Neutrophil (primary cell): ENCODE data around the gene RAPGEF6.

Experiments
- H3K27ac ChIP-seq: fragments of 200-600 bp; sonication (generic); 2 replicates; pipeline ENCODE4 v1.5.1; 2016; ENCODE audit warnings: mild to moderate bottlenecking, moderate library complexity
- H3K27me3 ChIP-seq: fragments of 200-600 bp; sonication (generic); 2 replicates; pipeline ENCODE4 v1.6.0; 2016; ENCODE audit warnings: mild to moderate bottlenecking
- H3K36me3 ChIP-seq: fragments of 200-600 bp; sonication (generic); 2 replicates; pipeline ENCODE4 v1.5.1; 2017
- H3K4me1 ChIP-seq, 2 experiments: fragments of 200-600 bp in 1 of 2; sonication (generic) in 1 of 2; 1 replicate in 1 of 2; 2 replicates in 1 of 2; pipeline versions ENCODE4 v1.5.1 to v1.6.1; 2013 to 2016; ENCODE audit warnings: low read depth in 1 of 2, low read length in 1 of 2, mild to moderate bottlenecking in 1 of 2, moderate library complexity in 1 of 2; ENCODE audit not compliant: control insufficient read depth in 1 of 2, insufficient read depth in 1 of 2
- H3K4me3 ChIP-seq, 2 experiments: fragments of 200-600 bp in 1 of 2; sonication (generic) in 1 of 2; 1 replicate in 1 of 2; 2 replicates in 1 of 2; pipeline ENCODE4 v1.5.1; 2013 to 2016; ENCODE audit warnings: low read depth in 1 of 2, low read length in 1 of 2, mild to moderate bottlenecking in 1 of 2, moderate library complexity in 1 of 2
- H3K9me3 ChIP-seq: fragments of 200-600 bp; sonication (generic); 2 replicates; pipeline ENCODE4 v1.5.1; 2016
- TF ChIP-seq, protein P1 (sequence below): fragments of 200-600 bp; sonication (generic); IDR thresholded peaks from 2 replicates; pipeline ENCODE4 v1.5.1; 2016; ENCODE audit warnings: antibody characterized with exemption

Gene RAPGEF6

DNA sequence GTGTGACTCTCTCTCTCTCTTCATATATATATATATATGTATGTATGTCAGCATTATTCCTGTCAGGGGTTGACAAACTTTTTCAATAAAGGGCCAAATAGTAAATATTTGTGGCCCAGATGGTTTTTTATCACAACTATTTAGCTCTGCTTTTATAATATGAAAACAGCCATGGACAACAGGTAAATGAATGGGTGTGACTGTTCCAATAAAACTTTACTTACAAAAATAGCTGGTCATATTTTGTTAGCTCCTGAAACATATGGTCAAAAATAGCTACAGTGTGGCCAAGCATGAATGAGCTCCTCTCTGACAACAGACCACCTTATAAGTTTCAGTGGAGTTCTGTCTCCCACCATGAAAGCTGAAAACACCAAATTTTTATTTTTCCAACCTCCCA, 21.6 kb downstream of the RAPGEF6 start:
- no peak overlapping the region for H3K4me3 ChIP-seq
- H3K4me1 ChIP-seq, result peaks cover 18 to 30% of the 10 kb centered on the region in 2 experiments

DNA sequence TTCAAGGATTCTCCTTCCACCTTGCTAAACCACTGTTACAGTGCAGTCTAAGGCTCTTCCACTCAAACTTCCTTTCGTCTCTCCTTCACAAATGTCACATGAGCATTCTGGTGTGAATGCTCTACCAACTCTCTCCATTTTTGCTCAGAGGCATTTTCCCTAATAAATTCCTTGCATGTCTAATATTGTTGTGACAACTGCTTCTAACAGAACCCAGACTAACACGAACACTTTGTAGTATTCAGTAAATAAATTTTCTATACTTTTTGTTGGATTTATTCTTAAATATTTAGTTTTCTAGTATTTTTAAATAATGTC, 24.0 kb downstream of the RAPGEF6 start:
- Histone ChIP-seq H3K4me1 (peaks cover 12 to 31% of the 10 kb centered on the region in 2 experiments), H3K9me3 (no peaks in the 10 kb centered on the region), H3K36me3 (no peaks in the 10 kb centered on the region), H3K27ac (peak overlapping the region; percentile 39), H3K4me3 (no peak overlapping the region), H3K27me3 (no peaks in the 10 kb centered on the region)
- TF ChIP-seq, protein P1, sequence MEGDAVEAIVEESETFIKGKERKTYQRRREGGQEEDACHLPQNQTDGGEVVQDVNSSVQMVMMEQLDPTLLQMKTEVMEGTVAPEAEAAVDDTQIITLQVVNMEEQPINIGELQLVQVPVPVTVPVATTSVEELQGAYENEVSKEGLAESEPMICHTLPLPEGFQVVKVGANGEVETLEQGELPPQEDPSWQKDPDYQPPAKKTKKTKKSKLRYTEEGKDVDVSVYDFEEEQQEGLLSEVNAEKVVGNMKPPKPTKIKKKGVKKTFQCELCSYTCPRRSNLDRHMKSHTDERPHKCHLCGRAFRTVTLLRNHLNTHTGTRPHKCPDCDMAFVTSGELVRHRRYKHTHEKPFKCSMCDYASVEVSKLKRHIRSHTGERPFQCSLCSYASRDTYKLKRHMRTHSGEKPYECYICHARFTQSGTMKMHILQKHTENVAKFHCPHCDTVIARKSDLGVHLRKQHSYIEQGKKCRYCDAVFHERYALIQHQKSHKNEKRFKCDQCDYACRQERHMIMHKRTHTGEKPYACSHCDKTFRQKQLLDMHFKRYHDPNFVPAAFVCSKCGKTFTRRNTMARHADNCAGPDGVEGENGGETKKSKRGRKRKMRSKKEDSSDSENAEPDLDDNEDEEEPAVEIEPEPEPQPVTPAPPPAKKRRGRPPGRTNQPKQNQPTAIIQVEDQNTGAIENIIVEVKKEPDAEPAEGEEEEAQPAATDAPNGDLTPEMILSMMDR, result no peak

More for the DNA sequence above, 21.6 kb downstream of the RAPGEF6 start:
- Histone ChIP-seq H3K27me3 (no peaks in the 10 kb centered on the region), H3K27ac (no peak overlapping the region), H3K9me3 (no peaks in the 10 kb centered on the region), H3K36me3 (no peaks in the 10 kb centered on the region)
- TF ChIP-seq, protein P1, result no peak

DNA sequence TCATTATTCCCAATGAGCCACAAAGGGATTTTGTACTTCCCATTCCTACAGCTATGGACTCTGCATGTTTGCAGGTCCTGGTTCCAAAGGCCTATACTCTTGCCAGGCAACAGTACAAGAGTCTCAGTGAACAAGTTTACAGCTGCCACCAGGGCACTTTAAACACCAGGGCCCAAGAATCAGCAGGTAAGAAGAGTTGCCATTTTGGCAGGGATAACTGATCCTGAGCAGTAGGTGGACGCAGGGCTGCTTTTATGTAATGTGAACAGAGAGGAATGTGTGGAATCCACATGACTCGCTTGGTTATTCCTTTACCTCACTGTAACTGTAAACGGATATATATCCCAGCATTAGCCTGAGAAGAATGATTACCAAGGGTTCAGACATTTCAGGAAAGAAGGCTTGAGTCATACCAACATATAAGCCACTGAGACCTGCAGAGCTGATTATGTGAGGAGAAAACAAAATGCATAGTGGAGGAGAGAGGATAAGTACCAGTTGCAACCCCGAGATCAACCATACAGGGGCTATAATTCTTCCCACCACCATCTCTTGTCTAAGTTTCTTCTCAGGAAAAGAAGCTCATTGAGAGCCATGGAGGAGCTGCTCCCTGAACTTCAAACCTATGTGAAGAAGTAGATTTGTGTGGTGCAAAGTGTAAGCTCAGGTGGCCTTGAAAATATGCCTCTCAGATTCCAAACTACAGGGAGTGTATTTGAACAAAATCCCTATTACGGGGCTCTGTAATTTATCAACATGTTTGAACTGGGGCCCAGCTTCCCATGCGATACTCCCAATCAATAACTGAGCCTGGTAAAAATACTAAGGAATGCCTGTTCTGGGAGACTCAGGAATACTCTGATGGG, 24.6 kb downstream of the RAPGEF6 start:
- H3K36me3 ChIP-seq, result no peaks in the 10 kb centered on the region
- TF ChIP-seq, protein P1, result no peak
- H3K27me3 ChIP-seq, result no peaks in the 10 kb centered on the region
- H3K9me3 ChIP-seq, result no peaks in the 10 kb centered on the region
- peaks cover 6 to 25% of the 10 kb centered on the region in 2 experiments for H3K4me1 ChIP-seq
- peak overlapping the region; percentile 39 for H3K27ac ChIP-seq
- no peak overlapping the region for H3K4me3 ChIP-seq

DNA sequence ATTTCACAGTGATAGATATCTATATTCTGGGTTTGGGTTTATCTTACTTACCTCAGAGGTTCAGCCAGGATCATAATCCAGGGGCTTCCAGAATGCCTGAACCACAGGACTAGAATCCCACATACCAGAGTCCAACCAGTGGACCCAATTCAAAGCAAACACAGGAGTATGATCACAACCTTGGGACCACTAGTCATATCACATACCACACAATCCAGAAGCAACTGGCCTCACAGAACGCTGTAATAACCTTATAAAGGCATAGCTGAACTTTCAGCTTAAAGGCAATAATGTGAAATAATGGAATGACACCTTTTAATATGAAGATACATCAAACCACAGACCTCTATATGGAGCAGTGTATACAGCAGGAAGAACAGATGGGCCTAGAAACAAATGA, 25.3 kb downstream of the RAPGEF6 start:
- TF ChIP-seq, protein P1, result no peak
- H3K27me3 ChIP-seq, result no peaks in the 10 kb centered on the region
- no peaks in the 10 kb centered on the region for H3K9me3 ChIP-seq
- peak overlapping the region; percentile 39 for H3K27ac ChIP-seq
- no peak overlapping the region for H3K4me3 ChIP-seq
- H3K36me3 ChIP-seq, result no peaks in the 10 kb centered on the region
- peaks cover 0 to 18% of the 10 kb centered on the region in 2 experiments for H3K4me1 ChIP-seq

DNA sequence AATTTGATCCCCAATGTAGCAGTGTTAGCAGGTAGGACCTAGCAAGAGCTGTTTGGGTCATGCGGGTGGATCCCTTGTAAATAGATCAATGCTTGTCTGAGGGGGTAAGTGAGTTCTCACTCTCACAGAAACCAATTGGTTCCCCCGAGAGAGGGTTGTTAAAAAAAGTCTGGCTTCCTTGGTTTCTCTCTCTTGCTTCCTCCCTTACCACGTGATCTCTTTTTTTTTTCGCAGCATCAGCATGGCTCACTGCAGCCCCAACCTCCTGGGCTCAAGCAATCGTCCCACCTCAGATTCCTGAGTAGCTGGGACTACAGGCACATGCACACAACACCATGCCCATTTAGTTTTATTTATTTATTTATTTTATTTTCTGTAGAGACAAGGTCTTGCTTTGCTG, 26.4 kb downstream of the RAPGEF6 start:
- no peak overlapping the region for H3K4me3 ChIP-seq
- peak overlapping the region; percentile 12 for H3K27ac ChIP-seq
- TF ChIP-seq, protein P1, result no peak
- no peaks in the 10 kb centered on the region for H3K9me3 ChIP-seq
- no peaks in the 10 kb centered on the region for H3K27me3 ChIP-seq
- H3K4me1 ChIP-seq, result peaks cover 0 to 16% of the 10 kb centered on the region in 2 experiments
- no peaks in the 10 kb centered on the region for H3K36me3 ChIP-seq
